H1 (cell line): ENCODE data around the gene SLC5A11. TPM values are rescaled to one million over a fixed set of nuclear protein-coding genes. Genes with fewer than 3 reads are reported as not detected.

Source experiments
- CTCF ChIA-PET: fragments of 300-600 bp; sonication (Branson Sonifier 250); formaldehyde crosslinking; loops from one replicate; lab custom pipeline; 2021; ENCODE audit not compliant: partially characterized antibody; lab: Charles Lee
- POLR2A ChIA-PET: fragments of 300-600 bp; sonication (Branson Sonifier 250); formaldehyde crosslinking; loops from one replicate; lab custom pipeline; 2021; ENCODE audit warnings: inconsistent platforms; ENCODE audit not compliant: partially characterized antibody; lab: Charles Lee
- DNase-seq, 2 experiments: peaks; one replicate each; pipeline versions ENCODE4 v3.0.0 to v3.0.0-alpha.2; 2010 to 2022; ENCODE audit warnings: low spot score in 2 of 2, low read depth in 1 of 2, mixed read lengths in 1 of 2
- FAIRE-seq: peaks from 2 replicates; lab custom pipeline; 2011; peaks lifted over from hg19 to GRCh38; lab: Jason Lieb, UNC
- H2AFZ ChIP-seq: 2 replicates; pipeline ENCODE4 v1.8.1; 2012; ENCODE audit warnings: low read length, inconsistent platforms
- H2AK5ac ChIP-seq: 2 replicates; pipeline ENCODE4 v1.6.1; 2013; ENCODE audit warnings: low read depth, low read length
- H2BK120ac ChIP-seq: replicated peaks from 2 replicates; pipeline ENCODE3; 2013; ENCODE audit warnings: low read depth, low read length, inconsistent platforms
- H2BK12ac ChIP-seq: 2 replicates; pipeline ENCODE4 v1.6.1; 2013; ENCODE audit warnings: low read depth, low read length
- H2BK15ac ChIP-seq: 2 replicates; pipeline ENCODE4 v1.6.1; 2013; ENCODE audit warnings: low read length
- H2BK20ac ChIP-seq: 2 replicates; pipeline ENCODE4 v1.6.1; 2013; ENCODE audit warnings: low read length
- H2BK5ac ChIP-seq: 2 replicates; pipeline ENCODE4 v1.6.1; 2013; ENCODE audit warnings: low read depth, low read length
- H3K14ac ChIP-seq: 2 replicates; pipeline ENCODE4 v1.6.1; 2013; ENCODE audit warnings: inconsistent platforms; ENCODE audit not compliant: insufficient read length
- H3K18ac ChIP-seq: 2 replicates; pipeline ENCODE4 v1.6.1; 2013; ENCODE audit warnings: low read length; ENCODE audit errors: extremely low read depth
- H3K23ac ChIP-seq: 2 replicates; pipeline ENCODE4 v1.6.1; 2013; ENCODE audit warnings: inconsistent platforms; ENCODE audit not compliant: insufficient read length
- H3K23me2 ChIP-seq: 2 replicates; pipeline ENCODE4 v1.6.1; 2013; ENCODE audit warnings: low read depth, low read length
- H3K27ac ChIP-seq: 2 replicates; pipeline ENCODE4 v1.6.1; 2011; ENCODE audit warnings: low read depth, low read length, inconsistent platforms
- H3K27me3 ChIP-seq, 4 experiments: replicated peaks in 1 of 4; 1 replicate in 1 of 4; 2 replicates in 3 of 4; pipeline versions ENCODE4 v1.6.1 to v1.8.1; 2011 to 2013; ENCODE audit warnings: low read length in 3 of 4, mild to moderate bottlenecking in 3 of 4, inconsistent platforms in 2 of 4, mixed read lengths in 2 of 4, moderate library complexity in 1 of 4; ENCODE audit not compliant: control insufficient read depth in 3 of 4, insufficient read depth in 3 of 4; ENCODE audit errors: extremely low read depth in 1 of 4
- H3K36me3 ChIP-seq, 4 experiments: 2 replicates each; pipeline versions ENCODE4 v1.6.1 to v1.8.1; 2011 to 2013; ENCODE audit warnings: mild to moderate bottlenecking in 4 of 4, low read length in 3 of 4, moderate library complexity in 2 of 4, control low read depth in 1 of 4, inconsistent platforms in 1 of 4; ENCODE audit not compliant: insufficient read depth in 4 of 4, control insufficient read depth in 2 of 4
- H3K4ac ChIP-seq: replicated peaks from 2 replicates; pipeline ENCODE3; 2013; ENCODE audit warnings: low read length, low read depth, mixed read lengths, inconsistent platforms; ENCODE audit not compliant: insufficient read length
- H3K4me1 ChIP-seq, 4 experiments: replicated peaks in 1 of 4; 1 replicate in 1 of 4; 2 replicates in 3 of 4; pipeline versions ENCODE4 v1.6.1 to v1.8.1; 2011 to 2013; ENCODE audit warnings: low read length in 3 of 4, inconsistent platforms in 2 of 4, mixed read lengths in 1 of 4; ENCODE audit not compliant: insufficient read depth in 4 of 4, control insufficient read depth in 3 of 4
- H3K4me2 ChIP-seq, 2 experiments: 2 replicates each; pipeline versions ENCODE4 v1.6.1 to v1.8.1; 2011 to 2013; ENCODE audit warnings: low read depth in 2 of 2, low read length in 2 of 2, control low read depth in 1 of 2, inconsistent platforms in 1 of 2, mild to moderate bottlenecking in 1 of 2; ENCODE audit not compliant: insufficient read depth in 1 of 2
- H3K4me3 ChIP-seq, 4 experiments: fragments of 200-600, 300-600 bp in 1 of 4; sonication (generic), shearing (Covaris generic), sonication (Bioruptor Twin) in 1 of 4; 2 replicates each; pipeline versions ENCODE4 v1.5.1 to v1.8.1; 2011 to 2016; ENCODE audit warnings: low read length in 4 of 4, low read depth in 3 of 4, control low read depth in 2 of 4, inconsistent platforms in 2 of 4, mild to moderate bottlenecking in 2 of 4, mixed read lengths in 1 of 4, moderate library complexity in 1 of 4; ENCODE audit not compliant: insufficient read depth in 2 of 4; ENCODE audit errors: extremely low read depth in 1 of 4
- H3K56ac ChIP-seq: replicated peaks from 2 replicates; pipeline ENCODE3; 2013; ENCODE audit warnings: low read depth, mild to moderate bottlenecking, mixed read lengths, low read length, inconsistent platforms; ENCODE audit not compliant: insufficient read length
- H3K79me1 ChIP-seq: 2 replicates; pipeline ENCODE4 v1.6.1; 2013; ENCODE audit warnings: low read depth, low read length, control low read depth
- H3K79me2 ChIP-seq, 2 experiments: 2 replicates each; pipeline versions ENCODE4 v1.6.1 to v1.8.1; 2012 to 2013; ENCODE audit warnings: low read length in 2 of 2, mild to moderate bottlenecking in 2 of 2, inconsistent platforms in 1 of 2; ENCODE audit not compliant: insufficient read depth in 2 of 2, control insufficient read depth in 1 of 2
- H3K9ac ChIP-seq, 4 experiments: replicated peaks in 1 of 4; 1 replicate in 1 of 4; 2 replicates in 3 of 4; pipeline versions ENCODE4 v1.6.1 to v1.8.1; 2011 to 2013; ENCODE audit warnings: low read depth in 3 of 4, low read length in 3 of 4, control low read depth in 2 of 4, mild to moderate bottlenecking in 2 of 4, moderate library complexity in 2 of 4, inconsistent platforms in 1 of 4; ENCODE audit errors: extremely low read depth in 1 of 4
- H3K9me3 ChIP-seq, 2 experiments: 2 replicates each; pipeline versions ENCODE4 v1.6.1 to v1.8.1; 2012 to 2013; ENCODE audit warnings: mild to moderate bottlenecking in 2 of 2, moderate library complexity in 2 of 2, control low read depth in 1 of 2, inconsistent platforms in 1 of 2, low read depth in 1 of 2, low read length in 1 of 2, mixed read lengths in 1 of 2; ENCODE audit not compliant: insufficient read depth in 2 of 2
- H4K20me1 ChIP-seq, 2 experiments: replicated peaks in 1 of 2; 2 replicates each; pipeline versions ENCODE3 to v1.8.1; 2011 to 2013; ENCODE audit warnings: inconsistent platforms in 2 of 2, low read length in 2 of 2, mild to moderate bottlenecking in 1 of 2; ENCODE audit not compliant: insufficient read depth in 2 of 2, control insufficient read depth in 1 of 2
- H4K5ac ChIP-seq: 2 replicates; pipeline ENCODE4 v1.6.1; 2013; ENCODE audit warnings: low read length, low read depth, mixed read lengths, inconsistent platforms; ENCODE audit not compliant: insufficient read length
- H4K8ac ChIP-seq: 2 replicates; pipeline ENCODE4 v1.8.0; 2013; ENCODE audit warnings: mild to moderate bottlenecking, moderate library complexity, low read length, inconsistent platforms; ENCODE audit not compliant: insufficient read depth; ENCODE audit errors: extremely low read depth
- H4K91ac ChIP-seq: replicated peaks from 2 replicates; pipeline ENCODE3; 2013; ENCODE audit warnings: low read length, mixed read lengths, inconsistent platforms; ENCODE audit not compliant: insufficient read length
- CTBP2 ChIP-seq: IDR thresholded peaks from 2 replicates; pipeline ENCODE4 v1.7.0; 2011; ENCODE audit warnings: borderline replicate concordance, mild to moderate bottlenecking, moderate library complexity, mixed read lengths, low read length; ENCODE audit not compliant: insufficient read depth, insufficient read length
- GABPA ChIP-seq: IDR thresholded peaks from 2 replicates; pipeline ENCODE4 v1.6.1; 2011; ENCODE audit warnings: mild to moderate bottlenecking, low read length, moderate library complexity, borderline replicate concordance; ENCODE audit not compliant: insufficient read depth
- MAFK ChIP-seq: IDR thresholded peaks from 2 replicates; pipeline ENCODE4 v1.6.1; 2012; ENCODE audit warnings: low read depth, mild to moderate bottlenecking, improper control_type of control experiment, low read length
- NANOG ChIP-seq: IDR thresholded peaks from 2 replicates; pipeline ENCODE4 v1.6.1; 2011; ENCODE audit warnings: low read length, low read depth, mild to moderate bottlenecking, inconsistent platforms; ENCODE audit not compliant: insufficient read depth, poor library complexity, severe bottlenecking
- RBBP5 ChIP-seq: IDR thresholded peaks from 2 replicates; pipeline ENCODE4 v1.7.1; 2012; ENCODE audit warnings: low read depth, mild to moderate bottlenecking, inconsistent platforms, low read length, moderate library complexity, borderline replicate concordance
- RNF2 ChIP-seq: fragments of 200-900, 300-1000 bp; sonication (generic); IDR thresholded peaks from 2 replicates; pipeline ENCODE4 v1.7.1; 2016; ENCODE audit warnings: borderline replicate concordance, low read depth, mild to moderate bottlenecking, antibody characterized with exemption, low read length; ENCODE audit not compliant: poor library complexity, severe bottlenecking; ENCODE audit errors: missing control alignments
- SRF ChIP-seq: IDR thresholded peaks from 2 replicates; pipeline ENCODE4 v1.6.1; 2011; ENCODE audit warnings: mild to moderate bottlenecking, low read depth, low read length, moderate library complexity
- SUZ12 ChIP-seq: fragments of 200-600 bp; sonication (generic); IDR thresholded peaks from 2 replicates; pipeline ENCODE4 v1.6.1; 2012; ENCODE audit warnings: mild to moderate bottlenecking, inconsistent platforms, low read length, moderate library complexity, mixed read lengths
- WGBS, 2 experiments: shearing (Covaris generic) in 1 of 2; methylation state at CpG; one replicate each; pipeline versions ENCODE4 v1.1.6 to v1.1.7; 2013 to 2015; ENCODE audit warnings: low lambda C conversion rate in 2 of 2, mixed read lengths in 2 of 2, inconsistent platforms in 1 of 2, low coverage in 1 of 2, missing lambda C conversion rate in 1 of 2; ENCODE audit not compliant: insufficient replicate concordance in 2 of 2, insufficient coverage in 1 of 2, insufficient read length in 1 of 2; ENCODE audit errors: extremely low coverage in 1 of 2, missing lambda C conversion rate in 1 of 2; 5-methylcytosine and 5-hydroxymethylcytosine counted together
- polyA plus RNA-seq, 7 experiments: library from polyadenylated mRNA; depleted of rRNA in 3 of 7; stranded (reverse) in 5 of 7; unstranded in 2 of 7; fragments of >200 nt in 5 of 7; fragments of 200-250 nt in 2 of 7; gene quantifications; 1 replicate in 5 of 7; 2 replicates in 1 of 7; 4 replicates in 1 of 7; pipeline versions ENCODE4 v1.2.1 to v1.2.3, GENCODE V29; 2011 to 2013; ENCODE audit warnings: missing spikeins in 2 of 7, mixed read lengths in 2 of 7
- total RNA-seq: library from RNA; stranded (reverse); fragmentation: NEBNext Ultra II Directional; extraction: Animal tissue kit (Norgen Biotek cat#: 25700); gene quantifications from 2 replicates; pipeline ENCODE4 v1.2.1, GENCODE V29; 2021

SLC5A11 gene
- total and polyA plus RNA-seq, 2 of the 8 experiments (the other 6 are each of a cell fraction or from before 2014, with no cell fraction given) = 0.26 to 0.59 TPM

DNA sequence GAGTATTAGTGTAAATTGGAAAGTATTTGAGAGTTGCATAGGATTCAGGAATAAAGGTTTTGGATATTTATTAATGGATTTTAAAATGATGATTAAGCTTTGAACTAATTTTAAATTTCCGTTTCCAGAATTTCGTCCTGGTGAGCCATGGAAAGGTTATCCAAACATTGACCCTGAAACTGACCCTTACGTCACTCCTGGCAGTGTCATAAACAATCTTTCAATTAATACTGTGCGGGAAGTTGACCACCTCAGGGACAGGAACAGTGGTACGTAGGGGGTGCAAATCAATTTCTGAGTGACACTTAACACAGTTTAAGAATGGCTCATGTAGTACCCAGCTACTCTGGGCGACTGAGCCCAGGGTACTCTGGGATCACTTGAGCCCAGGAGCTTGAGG is 29.1 kb upstream of the SLC5A11 start:
- FAIRE-seq = no peak

More for the DNA sequence above, 29.1 kb upstream of the SLC5A11 start:
- H3K4me2 ChIP-seq = no peak overlapping the region
- no peaks in the 10 kb centered on the region for H3K23me2 ChIP-seq
- peaks cover 2% of the 10 kb centered on the region; the same call in 1 of the 2 replicates for H3K79me1 ChIP-seq
- no peak overlapping the region for H3K4ac ChIP-seq
- no peak overlapping the region for H3K18ac ChIP-seq
- peaks cover 43 to 98% (median 88%) of the 10 kb centered on the region in 4 experiments for H3K36me3 ChIP-seq
- H3K4me1 ChIP-seq = no peaks in the 10 kb centered on the region
- no peak overlapping the region for H3K4me3 ChIP-seq
- no peak overlapping the region for H2BK20ac ChIP-seq
- POLR2A ChIA-PET = no interaction called here
- H2BK120ac ChIP-seq = no peak overlapping the region
- no peak overlapping the region for H4K8ac ChIP-seq
- TF ChIP-seq RNF2 = no peak
- no peak for TF ChIP-seq RBBP5
- no peak for TF ChIP-seq CTBP2
- no peak for TF ChIP-seq SUZ12
- no peak for TF ChIP-seq MAFK
- TF ChIP-seq SRF = no peak
- TF ChIP-seq GABPA = no peak
- TF ChIP-seq NANOG = no peak
- TF ChIP-seq, all 59 proteins: peak for 0
- peaks cover 5 to 16% of the 10 kb centered on the region in 2 experiments for H4K20me1 ChIP-seq
- H3K23ac ChIP-seq = no peak overlapping the region
- peak overlapping the region in 1 of 4 experiments; percentile 8; a peak in 1 of 7 replicates for H3K9ac ChIP-seq
- no peak overlapping the region for H2BK5ac ChIP-seq
- H2BK15ac ChIP-seq = no peak overlapping the region
- H3K56ac ChIP-seq = no peak overlapping the region
- H2BK12ac ChIP-seq = no peak overlapping the region
- H3K27ac ChIP-seq = no peak overlapping the region
- H3K9me3 ChIP-seq = no peaks in the 10 kb centered on the region
- H3K14ac ChIP-seq = no peak overlapping the region
- H4K91ac ChIP-seq = no peak overlapping the region
- no peak for DNase-seq
- CTCF ChIA-PET = interaction anchor here (0.5 to 1.1 kb wide), 4 partner anchors 11 to 508 kb away, joined by 3 to 4 read pairs (median 3); no protein-coding TSS in a partner anchor
- no peak overlapping the region for H2AFZ ChIP-seq
- no peaks in the 10 kb centered on the region for H3K27me3 ChIP-seq
- H2AK5ac ChIP-seq = no peak overlapping the region
- WGBS, 2 experiments = 94% methylated on average over 6 of the region's 6 CpGs; no CpG with 5 or more reads in 1 of the 2 experiments
- H3K79me2 ChIP-seq = no peaks in the 10 kb centered on the region
- H4K5ac ChIP-seq = no peak overlapping the region
